ENCODE data around the gene SMAD1.

- TF ChIP-seq POLR2A (IDR thresholded peaks at IDR 0.05): no peak
- TF ChIP-seq CTCF (IDR thresholded peaks at IDR 0.05): no peak
Observed at GRCh38 chr4:145436796-145437195, 44.9 kb upstream of the SMAD1 start.

Data from thyroid gland (tissue), 4 donors.